COLO829 (cell line): ENCODE data around the gene TMEM214.
A peak's percentile ranks its signal among the peaks of the same experiment; 100 is the strongest.

Source experiments
- DNase-seq: peaks from one replicate; pipeline ENCODE4 v3.0.0; 2012; ENCODE audit warnings: low spot score

Gene TMEM214

GRCh38 chr2:27085062-27085672 lies 52.4 kb downstream of the TMEM214 start:
- DNase-seq: no peak

GRCh38 chr2:27085673-27086089 lies 52.9 kb downstream of the TMEM214 start:
- DNase-seq: no peak

GRCh38 chr2:27086090-27086723 lies 53.4 kb downstream of the TMEM214 start:
- peak; percentile 95 for DNase-seq

- no peak for DNase-seq
Measured at GRCh38 chr2:27086724-27087593, 54.2 kb downstream of the TMEM214 start, which contains the start of gene KHK. Gene KHK, plus strand, starts transcription at chr2:27086772. Its CDS starts 488 bp downstream, at chr2:27087260.

- DNase-seq: no peak
Measured at GRCh38 chr2:27087823-27088410, 55.2 kb downstream of the TMEM214 start.

- DNase-seq: no peak
Measured at GRCh38 chr2:27088634-27089033, 55.9 kb downstream of the TMEM214 start.

- no peak for DNase-seq
Measured at GRCh38 chr2:27089111-27089954, 56.6 kb downstream of the TMEM214 start.
